COLO668 (cell line): ENCODE measurements around the gene GDF11.

Experiments
- DNase-seq: peaks from one replicate; lab custom pipeline; 2025; ENCODE audit not compliant: unreplicated experiment; lab: John Stamatoyannopoulos, UW

The GDF11 gene

GRCh38 chr12:55722948-55723347 is 20.0 kb upstream of the GDF11 start:
- no peak for DNase-seq

GRCh38 chr12:55723516-55724225 is 19.3 kb upstream of the GDF11 start:
- DNase-seq: no peak

GRCh38 chr12:55724226-55724939 is 18.5 kb upstream of the GDF11 start:
- peak; percentile 21 for DNase-seq

- DNase-seq: no peak
Measured at GRCh38 chr12:55724940-55725309, 18.0 kb upstream of the GDF11 start.

- DNase-seq: no peak
Measured at GRCh38 chr12:55725556-55725955, 17.4 kb upstream of the GDF11 start.

GRCh38 chr12:55726971-55727370 is 16.0 kb upstream of the GDF11 start:
- no peak for DNase-seq

GRCh38 chr12:55727643-55728185 is 15.2 kb upstream of the GDF11 start:
- peak; percentile 17 for DNase-seq

- peak; percentile 71 for DNase-seq
Measured at GRCh38 chr12:55728186-55728938, 14.6 kb upstream of the GDF11 start.

GRCh38 chr12:55728939-55729818 is 13.7 kb upstream of the GDF11 start, which contains the start of gene CD63:
Gene CD63, minus strand, starts transcription at chr12:55729009. Its CDS starts 668 bp downstream, at chr12:55728341.
- DNase-seq: peak; percentile 83

GRCh38 chr12:55729819-55730818 is 12.8 kb upstream of the GDF11 start:
- DNase-seq: no peak

GRCh38 chr12:55732288-55732687 is 10.6 kb upstream of the GDF11 start:
- no peak for DNase-seq

GRCh38 chr12:55733021-55733555 is 9.8 kb upstream of the GDF11 start:
- no peak for DNase-seq

GRCh38 chr12:55733858-55734257 is 9.1 kb upstream of the GDF11 start:
- DNase-seq: no peak

GRCh38 chr12:55734595-55734994 is 8.3 kb upstream of the GDF11 start:
- no peak for DNase-seq

- DNase-seq: no peak
Measured at GRCh38 chr12:55736076-55736475, 6.8 kb upstream of the GDF11 start.

GRCh38 chr12:55736780-55737580 is 5.9 kb upstream of the GDF11 start:
- DNase-seq: peak; percentile 51

- no peak for DNase-seq
Measured at GRCh38 chr12:55737581-55738122, 5.3 kb upstream of the GDF11 start.
